GM23248 (cell line): ENCODE measurements around the gene RER1.

ENCODE experiments used
- EZH2 ChIP-seq: fragments of 200-600 bp; sonication (generic); IDR thresholded peaks from 2 replicates; pipeline ENCODE4 v1.6.1; 2018; ENCODE audit warnings: antibody characterized with exemption, mild to moderate bottlenecking; ENCODE audit not compliant: insufficient read depth, poor library complexity, severe bottlenecking
- EZH2phosphoT487 ChIP-seq: fragments of 200-600 bp; sonication (generic); IDR thresholded peaks from 2 replicates; pipeline ENCODE4 v1.6.1; 2018; ENCODE audit warnings: antibody characterized with exemption, moderate library complexity, mild to moderate bottlenecking, low read depth; ENCODE audit not compliant: insufficient read depth

GRCh38 chr1:2400576-2400909, 8.9 kb downstream of the RER1 start:
- TF ChIP-seq EZH2, result no peak
- TF ChIP-seq EZH2phosphoT487, result no peak
